LNCAP (cell line): ENCODE results near the gene SMC2.

ENCODE experiments used
- CTCF ChIP-seq: fragments of 450-650 bp; IDR thresholded peaks from 2 replicates; pipeline ENCODE4 v1.5.1; 2017; ENCODE audit warnings: mild to moderate bottlenecking

The SMC2 gene

GRCh38 chr9:104144336-104144735 lies 50.2 kb downstream of the SMC2 start:
- TF ChIP-seq CTCF, result no peak

GRCh38 chr9:104173067-104173466 lies 79.0 kb downstream of the SMC2 start:
- TF ChIP-seq CTCF, result no peak

- TF ChIP-seq CTCF, result peak; percentile 74
Measured at GRCh38 chr9:104177003-104177611, 83.0 kb downstream of the SMC2 start.

GRCh38 chr9:104177676-104178075 lies 83.6 kb downstream of the SMC2 start:
- no peak for TF ChIP-seq CTCF
